Mucosa of descending colon (tissue), 3 donors: ENCODE data around the gene APOC3. TPM values are rescaled to one million over a fixed set of nuclear protein-coding genes. Genes with fewer than 3 reads are reported as not detected.

Experiments used
- ATAC-seq: fragments of 200-7000 bp; cut with Tn5 transposase; one replicate; pipeline ENCODE4 v1.9.1; 2020; ENCODE audit warnings: mild to moderate bottlenecking, moderate library complexity
- DNase-seq, 3 donors: peaks; one replicate each; pipeline ENCODE4 v3.0.0-alpha.2; 2020
- H3K36me3 ChIP-seq: fragments of 200-600 bp; one replicate; pipeline ENCODE4 v1.8.0; 2021; ENCODE audit warnings: low read depth, mild to moderate bottlenecking
- H3K4me1 ChIP-seq: fragments of 200-600 bp; one replicate; pipeline ENCODE4 v1.8.0; 2021; ENCODE audit warnings: low read depth, mild to moderate bottlenecking
- H3K4me3 ChIP-seq: fragments of 200-600 bp; one replicate; pipeline ENCODE4 v1.8.0; 2021; ENCODE audit warnings: mild to moderate bottlenecking
- H3K9me3 ChIP-seq: fragments of 200-600 bp; one replicate; pipeline ENCODE4 v1.8.0; 2021; ENCODE audit warnings: mild to moderate bottlenecking
- intact Hi-C, 2 donors: fragments of 100-400 bp; cut with DNase I in 1 of 2; cut with micrococcal nuclease in 1 of 2; formaldehyde crosslinking; loops; one replicate each; pipeline versions ENCODE4 v1.11.0 to v1.11.1; 2022; cut with DNase I, micrococcal nuclease
- total RNA-seq, 3 donors: library from RNA; stranded (reverse); fragmentation: NEBNext Ultra II Directional in 2 of 3; extraction: Animal tissue kit (Norgen Biotek cat#: 25700) in 2 of 3; gene quantifications; one replicate each; pipeline versions ENCODE4 v1.2.1 to v1.2.4, GENCODE V29; 2021 to 2023
- TF ChIP-seq, protein P1 (sequence below): fragments of 200-600 bp; IDR thresholded peaks from one replicate; pipeline ENCODE4 v1.8.0; 2022; ENCODE audit warnings: antibody characterized with exemption, mild to moderate bottlenecking
- donor health status: DM: no; HTN: no; CAD: no; lungs with moderate emphysema.
- donor health status: DM: no; HTN: no; CAD: no.
- donor health status: DM: no; HTN: yes; CAD: no.

APOC3 gene
- total RNA-seq, 3 donors from 2014 or later = 0.60 TPM; not detected in 2

DNA sequence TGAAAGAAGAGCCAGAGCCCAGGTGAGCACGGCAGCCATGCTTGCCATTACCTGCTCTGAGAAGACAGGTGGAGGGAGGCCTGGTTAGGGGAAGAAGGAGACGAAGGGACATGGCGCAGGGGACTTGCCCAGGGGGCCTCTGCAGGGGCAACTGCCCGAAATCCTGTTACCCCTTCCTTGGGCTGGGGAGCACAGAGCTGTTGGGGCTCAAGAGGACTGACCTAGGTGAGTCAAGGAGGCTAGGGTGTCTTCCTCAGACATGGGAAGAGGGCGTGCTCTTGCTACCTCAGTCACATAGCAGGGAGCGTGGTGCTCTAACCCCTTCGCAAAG lies 37.9 kb upstream of the APOC3 start, which contains the start of gene APOA5:
Gene APOA5 (minus strand): TSS at position 67 of the 331 bp plus-strand sequence. CDS start 19 bp downstream, at position 48.
- no peak within 1 kb of the TSS for H3K4me3 ChIP-seq
- TF ChIP-seq, protein P1, sequence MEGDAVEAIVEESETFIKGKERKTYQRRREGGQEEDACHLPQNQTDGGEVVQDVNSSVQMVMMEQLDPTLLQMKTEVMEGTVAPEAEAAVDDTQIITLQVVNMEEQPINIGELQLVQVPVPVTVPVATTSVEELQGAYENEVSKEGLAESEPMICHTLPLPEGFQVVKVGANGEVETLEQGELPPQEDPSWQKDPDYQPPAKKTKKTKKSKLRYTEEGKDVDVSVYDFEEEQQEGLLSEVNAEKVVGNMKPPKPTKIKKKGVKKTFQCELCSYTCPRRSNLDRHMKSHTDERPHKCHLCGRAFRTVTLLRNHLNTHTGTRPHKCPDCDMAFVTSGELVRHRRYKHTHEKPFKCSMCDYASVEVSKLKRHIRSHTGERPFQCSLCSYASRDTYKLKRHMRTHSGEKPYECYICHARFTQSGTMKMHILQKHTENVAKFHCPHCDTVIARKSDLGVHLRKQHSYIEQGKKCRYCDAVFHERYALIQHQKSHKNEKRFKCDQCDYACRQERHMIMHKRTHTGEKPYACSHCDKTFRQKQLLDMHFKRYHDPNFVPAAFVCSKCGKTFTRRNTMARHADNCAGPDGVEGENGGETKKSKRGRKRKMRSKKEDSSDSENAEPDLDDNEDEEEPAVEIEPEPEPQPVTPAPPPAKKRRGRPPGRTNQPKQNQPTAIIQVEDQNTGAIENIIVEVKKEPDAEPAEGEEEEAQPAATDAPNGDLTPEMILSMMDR = no peak
- H3K4me1 ChIP-seq = peaks cover 9% of the 10 kb centered on the region
- ATAC-seq = no peak
- H3K36me3 ChIP-seq = no peaks in the 10 kb centered on the region
- DNase-seq = no peak
- intact Hi-C loops = loop anchor here in 1 of 2 donors (10.0 kb wide), 1 partner anchor 313 kb away; no protein-coding TSS in a partner anchor
- H3K9me3 ChIP-seq = no peaks in the 10 kb centered on the region

DNA sequence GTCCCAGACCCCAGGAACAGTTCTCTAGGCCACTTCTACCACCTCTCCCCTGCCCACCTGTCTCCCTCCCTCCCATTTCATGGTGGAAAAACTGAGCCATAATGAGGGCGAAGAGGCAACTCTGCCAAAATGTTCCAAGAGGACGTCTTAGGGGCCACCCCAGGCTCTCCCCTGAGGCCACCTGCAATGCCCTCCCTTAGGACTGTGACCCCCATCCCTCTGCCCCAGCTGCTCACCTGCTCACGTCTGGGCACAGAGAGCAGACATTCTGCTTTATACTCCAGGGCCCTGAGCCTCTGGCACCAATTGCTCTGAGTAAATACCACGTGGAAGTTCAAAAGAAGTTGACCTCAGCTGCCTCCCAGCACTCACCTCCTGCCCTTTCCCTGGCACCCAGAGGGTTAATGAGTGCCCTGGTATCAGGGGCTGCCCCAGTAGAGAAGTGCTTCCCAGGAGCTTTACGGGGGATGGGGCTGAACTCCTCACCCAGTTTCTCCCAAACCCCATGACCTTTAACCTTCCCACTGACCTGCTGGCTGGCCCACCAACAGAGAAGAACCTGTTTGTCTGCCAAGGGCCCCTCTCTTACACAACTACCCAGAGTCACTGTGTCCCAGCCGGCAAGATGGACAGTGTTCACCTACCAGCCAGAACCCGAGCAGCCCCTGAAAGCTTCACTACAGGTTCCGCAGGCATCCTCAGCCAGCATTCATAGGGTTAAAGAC lies 37.4 kb upstream of the APOC3 start:
- intact Hi-C loops = loop anchor here in 1 of 2 donors (10.0 kb wide), 1 partner anchor 312 kb away; no protein-coding TSS in a partner anchor
- no peak for ATAC-seq
- TF ChIP-seq, protein P1 = no peak

DNA sequence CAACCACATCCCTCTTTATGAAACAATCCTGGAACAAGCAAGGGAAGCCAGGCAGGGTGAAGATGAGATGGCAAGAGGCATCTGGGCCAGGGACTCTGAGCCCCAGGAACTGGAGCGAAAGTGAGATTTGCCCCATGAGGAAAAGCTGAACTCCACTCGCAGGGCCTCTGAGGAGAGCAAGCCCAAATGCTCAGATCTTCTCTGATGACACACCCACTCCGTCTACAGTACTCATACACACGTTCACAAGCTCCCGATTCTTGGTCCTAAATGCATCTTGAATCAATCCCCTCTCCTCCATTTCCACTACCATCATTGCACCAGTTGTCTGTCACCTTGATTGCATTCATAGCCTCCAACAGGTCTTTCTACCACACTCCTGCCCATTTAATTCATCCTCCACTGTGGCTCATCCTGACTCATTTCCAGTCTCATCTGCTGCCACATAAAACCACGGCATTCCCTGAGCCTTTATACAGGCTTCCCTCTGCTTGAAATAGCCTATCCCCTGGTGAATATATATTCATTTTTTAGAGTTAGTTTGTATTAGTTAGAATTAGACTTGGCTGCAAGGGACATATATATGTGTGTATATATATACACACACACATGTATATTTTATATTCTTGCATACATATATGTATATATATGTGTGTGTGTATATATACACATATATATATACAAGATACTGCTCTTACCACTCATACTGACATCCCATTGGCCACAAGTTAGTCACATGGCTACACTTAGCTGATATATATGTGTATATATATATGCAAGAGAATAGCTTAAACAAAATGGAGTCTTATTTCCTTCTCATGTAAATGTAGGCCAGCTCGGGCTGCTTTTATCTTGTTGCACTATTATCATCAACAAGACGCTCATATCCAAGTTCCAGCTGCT lies 36.6 kb upstream of the APOC3 start:
- no peaks in the 10 kb centered on the region for H3K9me3 ChIP-seq
- intact Hi-C loops = loop anchor here in 1 of 2 donors (10.0 kb wide), 1 partner anchor 312 kb away; no protein-coding TSS in a partner anchor
- H3K36me3 ChIP-seq = no peaks in the 10 kb centered on the region
- no peak for ATAC-seq
- no peak for DNase-seq
- TF ChIP-seq, protein P1 = no peak
- no peak overlapping the region for H3K4me3 ChIP-seq
- peaks cover 5% of the 10 kb centered on the region for H3K4me1 ChIP-seq

More for the DNA sequence above, 37.4 kb upstream of the APOC3 start:
- H3K36me3 ChIP-seq = no peaks in the 10 kb centered on the region
- DNase-seq = no peak
- H3K4me1 ChIP-seq = peaks cover 5% of the 10 kb centered on the region
- no peaks in the 10 kb centered on the region for H3K9me3 ChIP-seq
- no peak overlapping the region for H3K4me3 ChIP-seq

GRCh38 chr11:116793772-116794097 lies 36.0 kb upstream of the APOC3 start:
- DNase-seq (no peak), ATAC-seq (peak; percentile 60)
- Histone ChIP-seq H3K4me1 (peaks cover 5% of the 10 kb centered on the region), H3K36me3 (no peaks in the 10 kb centered on the region), H3K4me3 (no peak overlapping the region), H3K9me3 (no peaks in the 10 kb centered on the region)
- intact Hi-C loops = loop anchor here in 1 of 2 donors (10.0 kb wide), 1 partner anchor 311 kb away; no protein-coding TSS in a partner anchor
- TF ChIP-seq, protein P1 = no peak

DNA sequence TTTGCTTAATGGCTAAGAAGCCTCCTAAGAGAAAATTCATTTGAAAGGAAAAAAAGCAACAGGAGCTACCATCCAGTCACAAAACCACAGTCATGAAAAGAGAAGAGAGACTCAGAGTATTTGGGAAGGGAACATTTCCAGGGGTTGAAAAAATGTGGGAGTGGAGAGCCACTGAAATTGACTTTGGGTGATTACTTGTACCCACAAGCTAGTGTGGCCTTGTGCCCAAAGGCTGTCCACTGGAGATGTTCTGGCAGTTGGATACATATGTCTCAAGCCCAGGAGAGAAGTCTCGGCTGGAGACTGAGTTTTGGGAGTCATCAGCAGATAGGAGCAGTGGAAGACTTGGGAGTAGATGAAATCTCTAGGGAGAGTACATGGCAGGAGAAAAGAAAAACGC lies 34.9 kb upstream of the APOC3 start:
- DNase-seq (no peak), ATAC-seq (no peak)
- TF ChIP-seq, protein P1 = no peak
- no peaks in the 10 kb centered on the region for H3K36me3 ChIP-seq
- H3K4me1 ChIP-seq = peaks cover 5% of the 10 kb centered on the region
- no peaks in the 10 kb centered on the region for H3K9me3 ChIP-seq
- intact Hi-C loops = loop anchor here in 1 of 2 donors (10.0 kb wide), 1 partner anchor 310 kb away; no protein-coding TSS in a partner anchor
- no peak overlapping the region for H3K4me3 ChIP-seq
